Measurements from ENCODE around the gene RALBP1.

GRCh38 chr18:9474108-9474982 is 968 bp upstream of the RALBP1 start:
- TF ChIP-seq CTCF (IDR thresholded peaks at IDR 0.05) (peak in 1 of 6 experiments; percentile 12), POLR2A (IDR thresholded peaks at IDR 0.05) (no peak)

Data from adrenal gland (tissue), 5 donors.